ENCODE data around the gene RYR1.

RYR1 gene

DNA sequence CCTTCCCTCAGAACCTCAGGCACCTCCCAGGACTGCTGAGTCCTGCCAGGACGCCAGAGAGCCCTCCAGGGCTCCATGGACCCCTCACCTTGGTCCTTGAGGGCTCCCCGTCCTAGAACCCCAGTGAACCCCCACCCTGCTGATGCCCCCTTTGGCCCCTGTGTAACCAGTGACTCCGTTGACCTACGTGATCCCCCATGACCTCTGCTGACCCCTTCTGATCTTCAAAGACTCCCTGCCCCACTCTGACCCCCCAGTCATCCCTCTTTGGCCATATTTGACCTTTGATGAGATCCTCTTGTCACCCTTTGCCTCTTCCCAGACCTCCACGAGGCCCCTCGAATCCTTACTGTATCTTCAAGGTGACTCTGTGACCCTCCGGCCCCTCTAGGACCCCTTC, 92.9 kb downstream of the RYR1 start:
- no peaks in the 10 kb centered on the region for H3K9me3 Mint-ChIP-seq
- no peak overlapping the region for H3K27ac Mint-ChIP-seq
- no peaks in the 10 kb centered on the region for H3K4me1 Mint-ChIP-seq (ENCODE audit: low read depth)
- H3K27me3 Mint-ChIP-seq: no peaks in the 10 kb centered on the region
- H3K4me3 Mint-ChIP-seq: no peak overlapping the region
- no peaks in the 10 kb centered on the region for H3K36me3 Mint-ChIP-seq (ENCODE audit: low read depth)
- DNase-seq: no peak

DNA sequence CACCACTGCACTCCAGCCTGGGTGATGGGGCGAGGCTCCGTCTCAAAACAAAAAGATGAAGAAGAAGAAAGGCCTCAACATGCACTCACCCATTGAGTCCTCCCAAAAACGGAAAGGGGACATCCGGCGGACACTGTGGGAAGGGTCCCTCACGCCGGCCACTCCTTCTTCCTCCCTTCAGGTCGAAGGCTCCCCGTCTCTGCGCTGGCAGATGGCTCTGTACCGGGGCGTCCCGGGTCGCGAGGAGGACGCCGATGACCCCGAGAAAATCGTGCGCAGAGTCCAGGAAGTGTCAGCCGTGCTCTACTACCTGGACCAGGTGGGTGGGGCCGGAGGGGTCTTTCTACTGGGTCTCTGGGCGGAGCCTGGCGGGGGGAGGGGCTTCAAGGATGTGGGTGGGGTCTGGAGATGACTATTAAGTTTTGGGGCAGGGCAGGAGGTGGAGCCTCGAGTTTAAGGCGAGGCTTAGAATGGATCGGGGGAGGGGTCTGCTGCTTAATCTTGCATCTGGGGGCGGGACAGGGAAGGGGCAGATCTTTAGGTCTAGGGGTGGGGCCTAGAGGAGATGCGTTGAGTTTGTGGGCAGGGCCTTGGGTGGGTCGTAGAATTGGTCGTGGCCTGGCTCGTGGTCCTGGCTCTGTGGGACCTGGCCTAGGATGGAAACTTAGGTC, 94.1 kb downstream of the RYR1 start:
- no peaks in the 10 kb centered on the region for H3K27me3 Mint-ChIP-seq

GRCh38 chr19:38528213-38528755, 94.8 kb downstream of the RYR1 start:
- no peaks in the 10 kb centered on the region for H3K9me3 Mint-ChIP-seq
- H3K27ac Mint-ChIP-seq: no peak overlapping the region

More for the DNA sequence above, 94.1 kb downstream of the RYR1 start:
- Mint-ChIP-seq H3K4me3 (no peak overlapping the region), H3K27ac (no peak overlapping the region), H3K4me1 (ENCODE audit: low read depth) (no peaks in the 10 kb centered on the region), H3K9me3 (no peaks in the 10 kb centered on the region), H3K36me3 (ENCODE audit: low read depth) (no peaks in the 10 kb centered on the region)
- no peak for DNase-seq

DNA sequence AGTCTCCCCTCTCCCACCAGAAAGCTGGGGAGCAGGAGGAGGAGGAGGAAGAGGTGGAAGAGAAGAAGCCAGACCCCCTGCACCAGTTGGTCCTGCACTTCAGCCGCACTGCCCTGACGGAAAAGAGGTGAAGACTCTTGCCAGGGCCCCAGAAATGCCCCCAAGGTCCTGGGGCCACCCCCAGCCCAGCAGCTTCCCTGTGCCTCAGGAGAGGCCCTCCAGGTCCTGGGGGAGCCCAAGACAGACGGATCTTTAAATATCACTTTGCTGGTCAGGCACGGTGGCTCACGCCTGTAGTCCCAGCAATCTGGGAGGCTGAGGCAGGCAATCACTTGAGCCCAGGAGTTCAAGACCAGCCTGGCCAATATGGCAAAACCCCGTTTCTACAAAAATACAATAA, 95.4 kb downstream of the RYR1 start:
- Mint-ChIP-seq H3K27ac (no peak overlapping the region), H3K36me3 (ENCODE audit: low read depth) (no peaks in the 10 kb centered on the region)
- no peak for DNase-seq

More at GRCh38 chr19:38528213-38528755, 94.8 kb downstream of the RYR1 start:
- no peaks in the 10 kb centered on the region for H3K27me3 Mint-ChIP-seq
- no peak for DNase-seq
- H3K36me3 Mint-ChIP-seq (ENCODE audit: low read depth): no peaks in the 10 kb centered on the region
- H3K4me3 Mint-ChIP-seq: no peak overlapping the region
- H3K4me1 Mint-ChIP-seq (ENCODE audit: low read depth): no peaks in the 10 kb centered on the region

DNA sequence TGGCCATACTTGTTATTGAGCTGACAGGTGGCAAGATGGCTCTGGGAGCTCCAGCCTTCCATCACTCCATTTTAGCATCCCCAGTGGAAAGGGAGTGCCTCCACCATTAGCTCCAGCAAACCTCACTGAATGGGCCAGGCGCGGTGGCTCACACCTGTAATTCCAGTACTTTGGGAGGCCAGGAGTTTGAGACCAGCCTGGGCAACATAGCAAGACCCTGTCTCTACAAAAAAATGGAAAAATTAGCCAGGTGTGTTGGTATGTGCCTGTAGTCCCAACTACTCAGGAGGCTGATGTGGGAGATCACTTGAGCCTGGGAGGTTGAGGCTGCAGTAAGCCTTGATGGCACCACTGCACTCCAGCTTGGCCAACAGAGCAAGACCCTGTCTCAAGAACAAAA, 98.0 kb downstream of the RYR1 start:
- Mint-ChIP-seq H3K27me3 (no peaks in the 10 kb centered on the region), H3K27ac (no peak overlapping the region), H3K9me3 (peaks cover 6% of the 10 kb centered on the region), H3K4me1 (ENCODE audit: low read depth) (peaks cover 4% of the 10 kb centered on the region), H3K4me3 (no peak overlapping the region), H3K36me3 (ENCODE audit: low read depth) (peaks cover 3% of the 10 kb centered on the region)
- DNase-seq: no peak

More for the DNA sequence above, 95.4 kb downstream of the RYR1 start:
- Mint-ChIP-seq H3K4me1 (ENCODE audit: low read depth) (no peaks in the 10 kb centered on the region), H3K9me3 (no peaks in the 10 kb centered on the region), H3K27me3 (no peaks in the 10 kb centered on the region), H3K4me3 (no peak overlapping the region)

GRCh38 chr19:38532939-38533338, 99.4 kb downstream of the RYR1 start:
- H3K9me3 Mint-ChIP-seq: peaks cover 6% of the 10 kb centered on the region
- H3K27ac Mint-ChIP-seq: no peak overlapping the region
- no peak overlapping the region for H3K4me3 Mint-ChIP-seq
- DNase-seq: no peak
- H3K4me1 Mint-ChIP-seq (ENCODE audit: low read depth): peaks cover 18% of the 10 kb centered on the region
- peaks cover 3% of the 10 kb centered on the region for H3K36me3 Mint-ChIP-seq (ENCODE audit: low read depth)
- H3K27me3 Mint-ChIP-seq: no peaks in the 10 kb centered on the region

- DNase-seq: no peak
- no peak overlapping the region for H3K27ac Mint-ChIP-seq
- H3K27me3 Mint-ChIP-seq: no peaks in the 10 kb centered on the region
- peaks cover 8% of the 10 kb centered on the region for H3K9me3 Mint-ChIP-seq
- peaks cover 3% of the 10 kb centered on the region for H3K36me3 Mint-ChIP-seq (ENCODE audit: low read depth)
- H3K4me3 Mint-ChIP-seq: no peak overlapping the region
- peaks cover 34% of the 10 kb centered on the region for H3K4me1 Mint-ChIP-seq (ENCODE audit: low read depth)
Observed at GRCh38 chr19:38534574-38534973, 101.1 kb downstream of the RYR1 start.

DNA sequence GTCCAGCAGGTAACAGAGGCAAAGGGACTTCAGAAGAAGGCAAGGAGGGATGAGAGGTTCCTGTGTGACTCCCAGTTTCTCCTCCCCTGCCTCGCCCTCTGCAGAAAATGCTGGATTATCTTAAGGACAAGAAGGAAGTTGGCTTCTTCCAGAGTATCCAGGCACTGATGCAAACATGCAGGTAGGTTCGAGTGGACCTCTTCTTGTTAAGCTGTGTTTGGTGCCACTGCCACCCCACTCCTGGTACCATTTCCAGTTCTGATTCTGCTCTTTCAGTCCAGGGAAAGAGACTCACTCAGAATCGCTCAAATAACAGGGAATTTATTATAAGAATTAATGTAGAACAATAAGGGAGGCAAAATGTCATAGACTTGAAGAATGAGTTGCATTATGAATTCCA, 101.7 kb downstream of the RYR1 start:
- Mint-ChIP-seq H3K9me3 (peaks cover 8% of the 10 kb centered on the region), H3K4me3 (no peak overlapping the region), H3K36me3 (ENCODE audit: low read depth) (peaks cover 3% of the 10 kb centered on the region), H3K27ac (no peak overlapping the region), H3K27me3 (no peaks in the 10 kb centered on the region), H3K4me1 (ENCODE audit: low read depth) (peaks cover 38% of the 10 kb centered on the region)
- no peak for DNase-seq

- Mint-ChIP-seq H3K27me3 (no peaks in the 10 kb centered on the region), H3K36me3 (ENCODE audit: low read depth) (peaks cover 3% of the 10 kb centered on the region), H3K9me3 (peaks cover 11% of the 10 kb centered on the region), H3K4me3 (no peak overlapping the region), H3K27ac (peak overlapping the region; percentile 94), H3K4me1 (ENCODE audit: low read depth) (peaks cover 41% of the 10 kb centered on the region)
- no peak for DNase-seq
Observed at GRCh38 chr19:38537071-38537936, 103.8 kb downstream of the RYR1 start.

GRCh38 chr19:38538386-38538785, 104.9 kb downstream of the RYR1 start:
- H3K36me3 Mint-ChIP-seq (ENCODE audit: low read depth): peaks cover 3% of the 10 kb centered on the region
- peak overlapping the region; percentile 94 for H3K27ac Mint-ChIP-seq
- H3K4me1 Mint-ChIP-seq (ENCODE audit: low read depth): peaks cover 41% of the 10 kb centered on the region
- DNase-seq: no peak
- peak overlapping the region; percentile 69 for H3K4me3 Mint-ChIP-seq
- peaks cover 11% of the 10 kb centered on the region for H3K9me3 Mint-ChIP-seq
- no peaks in the 10 kb centered on the region for H3K27me3 Mint-ChIP-seq

DNA sequence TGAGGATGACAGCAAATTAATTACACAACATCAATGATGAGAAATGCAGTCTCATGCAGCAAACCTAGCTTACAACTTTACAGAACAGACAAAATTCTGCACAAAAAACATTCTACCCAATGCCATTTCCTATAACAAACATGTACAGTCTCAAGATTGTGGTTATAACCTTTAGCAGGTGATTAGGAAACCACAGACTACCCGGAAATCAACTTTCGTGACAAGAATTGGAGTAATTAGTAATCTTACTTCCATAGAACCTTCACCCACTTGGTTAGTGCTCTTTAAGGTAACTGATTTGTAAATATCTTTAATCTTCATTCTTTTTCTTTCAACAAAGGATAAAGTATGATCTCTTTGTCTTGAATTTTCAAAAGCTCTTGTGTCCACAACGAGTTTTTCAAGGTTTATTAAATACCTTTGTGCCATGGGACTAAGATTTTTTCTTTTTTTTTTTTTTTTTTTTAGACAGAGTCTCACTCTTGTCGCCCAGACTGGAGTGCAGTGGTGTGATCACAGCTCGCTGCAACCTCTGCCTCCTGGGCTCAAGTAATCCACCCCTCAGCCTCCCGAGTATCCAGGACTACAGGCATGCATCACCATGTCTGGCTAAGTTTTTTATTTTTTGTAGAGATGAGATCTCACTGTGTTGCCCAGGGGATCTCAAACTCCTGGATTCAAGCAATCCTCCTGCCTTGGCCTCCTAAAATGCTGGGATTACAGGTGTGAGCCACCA, 105.5 kb downstream of the RYR1 start:
- DNase-seq: peak; percentile 52
- H3K4me3 Mint-ChIP-seq: peak overlapping the region; percentile 69
- H3K27ac Mint-ChIP-seq: peak overlapping the region; percentile 94
- H3K9me3 Mint-ChIP-seq: peaks cover 11% of the 10 kb centered on the region
- H3K27me3 Mint-ChIP-seq: no peaks in the 10 kb centered on the region
- H3K4me1 Mint-ChIP-seq (ENCODE audit: low read depth): peaks cover 44% of the 10 kb centered on the region
- peaks cover 3% of the 10 kb centered on the region for H3K36me3 Mint-ChIP-seq (ENCODE audit: low read depth)

GRCh38 chr19:38539751-38540150, 106.3 kb downstream of the RYR1 start:
- H3K27ac Mint-ChIP-seq: peak overlapping the region; percentile 94
- no peaks in the 10 kb centered on the region for H3K27me3 Mint-ChIP-seq
- peaks cover 52% of the 10 kb centered on the region for H3K4me1 Mint-ChIP-seq (ENCODE audit: low read depth)
- H3K4me3 Mint-ChIP-seq: peak overlapping the region; percentile 69
- no peak for DNase-seq
- peaks cover 8% of the 10 kb centered on the region for H3K9me3 Mint-ChIP-seq
- H3K36me3 Mint-ChIP-seq (ENCODE audit: low read depth): peaks cover 3% of the 10 kb centered on the region

DNA sequence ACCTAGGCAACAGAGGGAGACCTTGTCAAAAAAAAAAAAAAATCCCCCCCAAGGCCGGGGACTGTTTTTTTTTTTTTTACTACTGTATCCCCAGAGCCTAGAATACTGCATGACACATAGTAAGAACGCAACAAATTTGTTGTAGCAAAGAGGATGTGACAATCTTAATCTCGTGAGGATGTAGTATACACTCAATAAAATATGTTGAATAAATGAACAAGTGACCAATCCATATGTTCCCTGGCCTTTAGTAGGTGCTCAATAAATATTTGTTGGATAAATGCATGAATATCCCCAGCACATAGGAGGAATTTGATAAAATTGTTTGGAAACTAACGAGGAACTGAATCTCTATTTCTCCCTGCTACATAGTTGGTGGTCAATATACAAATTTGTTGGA, 108.5 kb downstream of the RYR1 start:
- H3K36me3 Mint-ChIP-seq (ENCODE audit: low read depth): no peaks in the 10 kb centered on the region
- peaks cover 50% of the 10 kb centered on the region for H3K4me1 Mint-ChIP-seq (ENCODE audit: low read depth)
- peaks cover 4% of the 10 kb centered on the region for H3K9me3 Mint-ChIP-seq
- no peak overlapping the region for H3K27ac Mint-ChIP-seq
- no peak overlapping the region for H3K4me3 Mint-ChIP-seq
- no peaks in the 10 kb centered on the region for H3K27me3 Mint-ChIP-seq
- no peak for DNase-seq

DNA sequence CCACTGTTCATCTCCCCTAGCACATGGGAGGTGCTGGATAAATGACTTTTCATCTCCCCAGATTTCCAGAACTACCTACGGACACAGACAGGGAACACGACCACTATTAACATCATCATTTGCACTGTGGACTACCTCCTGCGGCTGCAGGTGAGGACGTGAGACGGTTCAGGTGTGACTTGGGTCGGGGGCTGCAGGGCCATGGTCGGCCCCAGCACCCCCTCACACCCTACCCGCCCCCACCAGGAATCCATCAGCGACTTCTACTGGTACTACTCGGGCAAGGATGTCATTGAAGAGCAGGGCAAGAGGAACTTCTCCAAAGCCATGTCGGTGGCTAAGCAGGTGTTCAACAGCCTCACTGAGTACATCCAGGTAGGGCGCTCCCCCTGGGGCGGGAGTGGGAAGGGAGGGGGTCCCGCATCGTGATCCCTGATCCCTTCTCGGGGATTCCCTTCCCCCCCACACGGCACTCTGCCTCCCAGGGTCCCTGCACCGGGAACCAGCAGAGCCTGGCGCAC, 109.9 kb downstream of the RYR1 start:
- H3K36me3 Mint-ChIP-seq (ENCODE audit: low read depth): no peaks in the 10 kb centered on the region
- no peak overlapping the region for H3K27ac Mint-ChIP-seq
- no peaks in the 10 kb centered on the region for H3K27me3 Mint-ChIP-seq
- no peak overlapping the region for H3K4me3 Mint-ChIP-seq
- H3K4me1 Mint-ChIP-seq (ENCODE audit: low read depth): peaks cover 37% of the 10 kb centered on the region
- peaks cover 3% of the 10 kb centered on the region for H3K9me3 Mint-ChIP-seq
- no peak for DNase-seq
